Measurements from ENCODE around the gene CCDC34. TPM values are rescaled to one million over a fixed set of nuclear protein-coding genes. Genes with fewer than 3 reads are reported as not detected.
"Not testable (repeated sequence)": the region's sequence is repeated elsewhere in the genome, so short reads cannot be mapped to it uniquely, and the experiment has no call there.

CCDC34 gene
- polyA plus RNA-seq, 1 donor from 2014 or later = 13.3 TPM

- Histone ChIP-seq H3K27me3 (ENCODE audit: insufficient read depth, low read depth, low read length) (no peaks in the 10 kb centered on the region), H3K79me2 (replicated peaks; ENCODE audit: insufficient read depth, low read length) (no peaks in the 10 kb centered on the region), H4K20me1 (ENCODE audit: insufficient read depth) (no peaks in the 10 kb centered on the region), H3K4me3 (ENCODE audit: low read length) (no peak overlapping the region), H3K36me3 (ENCODE audit: insufficient read depth, low read length) (no peaks in the 10 kb centered on the region), H2AFZ (ENCODE audit: low read depth, low read length) (no peak overlapping the region), H3K4me2 (ENCODE audit: low read length) (no peak overlapping the region), H3K27ac (ENCODE audit: low read length) (no peak overlapping the region), H3K9me2 (ENCODE audit: insufficient read depth, low read length) (no peaks in the 10 kb centered on the region), H3K9ac (ENCODE audit: low read length) (no peak overlapping the region), H3K9me3 (ENCODE audit: low read length) (no peaks in the 10 kb centered on the region), H3F3A (ENCODE audit: insufficient read depth, low read length, poor library complexity, severe bottlenecking) (no peaks in the 10 kb centered on the region)
- TF ChIP-seq SMC3 (conservative IDR thresholded peaks at IDR 0.05; ENCODE audit: poor library complexity) = no peak
- no peak for TF ChIP-seq EP300 (conservative IDR thresholded peaks at IDR 0.05; ENCODE audit: poor library complexity, severe bottlenecking)
- no peak for TF ChIP-seq MXI1 (conservative IDR thresholded peaks at IDR 0.05; ENCODE audit: poor library complexity, severe bottlenecking)
- no peak for TF ChIP-seq RAD21 (conservative IDR thresholded peaks at IDR 0.05)
- TF ChIP-seq TAF1 (IDR thresholded peaks at IDR 0.05; ENCODE audit: low read depth) = no peak
- TF ChIP-seq REST (IDR thresholded peaks at IDR 0.05; ENCODE audit: borderline replicate concordance) = no peak
- no peak for TF ChIP-seq EZH2 (IDR thresholded peaks at IDR 0.05; ENCODE audit: borderline replicate concordance, insufficient read depth, low read length, poor library complexity, severe bottlenecking)
- no peak for TF ChIP-seq POLR2AphosphoS5 (IDR thresholded peaks at IDR 0.05)
- TF ChIP-seq CTCF (IDR thresholded peaks at IDR 0.05; ENCODE audit: poor library complexity, severe bottlenecking) = no peak
Measured at GRCh38 chr11:27328614-27329013, 34.4 kb downstream of the CCDC34 start.

- not testable (repeated sequence) for H3K4me2 ChIP-seq (ENCODE audit: low read length); H3K9ac ChIP-seq (ENCODE audit: low read length); H3K79me2 ChIP-seq (replicated peaks; ENCODE audit: insufficient read depth, low read length); H4K20me1 ChIP-seq (ENCODE audit: insufficient read depth); H2AFZ ChIP-seq (ENCODE audit: low read depth, low read length); H3K27me3 ChIP-seq (ENCODE audit: insufficient read depth, low read depth, low read length); H3F3A ChIP-seq (ENCODE audit: insufficient read depth, low read length, poor library complexity, severe bottlenecking); H3K36me3 ChIP-seq (ENCODE audit: insufficient read depth, low read length); H3K9me2 ChIP-seq (ENCODE audit: insufficient read depth, low read length); H3K4me3 ChIP-seq (ENCODE audit: low read length); H3K27ac ChIP-seq (ENCODE audit: low read length); H3K9me3 ChIP-seq (ENCODE audit: low read length)
Measured at GRCh38 chr11:27327064-27327463, 36.0 kb downstream of the CCDC34 start.

GRCh38 chr11:27322196-27322595 is 40.8 kb downstream of the CCDC34 start:
- H3K4me3 ChIP-seq (ENCODE audit: low read length); H3F3A ChIP-seq (ENCODE audit: insufficient read depth, low read length, poor library complexity, severe bottlenecking); H2AFZ ChIP-seq (ENCODE audit: low read depth, low read length); H3K79me2 ChIP-seq (replicated peaks; ENCODE audit: insufficient read depth, low read length); H3K9ac ChIP-seq (ENCODE audit: low read length); H3K9me3 ChIP-seq (ENCODE audit: low read length); H3K4me2 ChIP-seq (ENCODE audit: low read length); H3K27me3 ChIP-seq (ENCODE audit: insufficient read depth, low read depth, low read length); H3K36me3 ChIP-seq (ENCODE audit: insufficient read depth, low read length); H4K20me1 ChIP-seq (ENCODE audit: insufficient read depth); H3K27ac ChIP-seq (ENCODE audit: low read length); H3K9me2 ChIP-seq (ENCODE audit: insufficient read depth, low read length): not testable (repeated sequence)

GRCh38 chr11:27321340-27321739 is 41.7 kb downstream of the CCDC34 start:
- H3K4me2 ChIP-seq (ENCODE audit: low read length); H3K9me3 ChIP-seq (ENCODE audit: low read length); H3K27me3 ChIP-seq (ENCODE audit: insufficient read depth, low read depth, low read length); H3K4me3 ChIP-seq (ENCODE audit: low read length); H3K79me2 ChIP-seq (replicated peaks; ENCODE audit: insufficient read depth, low read length); H3F3A ChIP-seq (ENCODE audit: insufficient read depth, low read length, poor library complexity, severe bottlenecking); H4K20me1 ChIP-seq (ENCODE audit: insufficient read depth); H3K36me3 ChIP-seq (ENCODE audit: insufficient read depth, low read length); H3K27ac ChIP-seq (ENCODE audit: low read length); H2AFZ ChIP-seq (ENCODE audit: low read depth, low read length); H3K9ac ChIP-seq (ENCODE audit: low read length); H3K9me2 ChIP-seq (ENCODE audit: insufficient read depth, low read length): not testable (repeated sequence)

All from neural cell (in vitro differentiated cells).